Tibial artery (tissue), 4 donors: ENCODE measurements around the gene DPP10.

Source experiments
- DNase-seq, 2 donors: peaks; one replicate each; pipeline ENCODE4 v3.0.0-alpha.2; 2019
- H3K27ac ChIP-seq, 2 donors: fragments of 200-600 bp; sonication (generic) in 1 of 2; 1 replicate in 1 of 2; 2 replicates in 1 of 2; pipeline ENCODE4 v1.5.1; 2018 to 2019; ENCODE audit warnings: mild to moderate bottlenecking in 1 of 2
- H3K27me3 ChIP-seq, 2 donors: fragments of 200-600 bp; sonication (generic) in 1 of 2; one replicate each; pipeline versions ENCODE4 v1.5.1 to v1.6.0; 2016 to 2019
- H3K36me3 ChIP-seq, 3 donors: fragments of 200-600 bp; sonication (generic) in 2 of 3; one replicate each; pipeline ENCODE4 v1.5.1; 2016 to 2019; ENCODE audit warnings: mild to moderate bottlenecking in 2 of 3
- H3K4me1 ChIP-seq, 4 donors: fragments of 200-600 bp; sonication (generic) in 2 of 4; 1 replicate in 3 of 4; 2 replicates in 1 of 4; pipeline ENCODE4 v1.5.1; 2016 to 2019
- H3K4me3 ChIP-seq, 2 donors: fragments of 200-600 bp; sonication (generic) in 1 of 2; 1 replicate in 1 of 2; 2 replicates in 1 of 2; pipeline ENCODE4 v1.5.1; 2018 to 2019; ENCODE audit warnings: mild to moderate bottlenecking in 2 of 2
- H3K9me3 ChIP-seq, 3 donors: fragments of 200-600 bp; sonication (generic) in 1 of 3; one replicate each; pipeline ENCODE4 v1.5.1; 2016 to 2019
- intact Hi-C: fragments of 100-400 bp; cut with DNase I; formaldehyde crosslinking; loops from one replicate; pipeline ENCODE4 v1.15.0; 2023; ENCODE audit warnings: low total_unique reads
- TF ChIP-seq, protein P1 (sequence below), 2 experiments: fragments of 200-600 bp in 1 of 2; fragments of 450-650 bp in 1 of 2; IDR thresholded peaks; one replicate each; pipeline ENCODE4 v1.5.1; 2017 to 2019; ENCODE audit warnings: antibody characterized with exemption in 2 of 2, mild to moderate bottlenecking in 1 of 2, moderate library complexity in 1 of 2

Gene DPP10

DNA sequence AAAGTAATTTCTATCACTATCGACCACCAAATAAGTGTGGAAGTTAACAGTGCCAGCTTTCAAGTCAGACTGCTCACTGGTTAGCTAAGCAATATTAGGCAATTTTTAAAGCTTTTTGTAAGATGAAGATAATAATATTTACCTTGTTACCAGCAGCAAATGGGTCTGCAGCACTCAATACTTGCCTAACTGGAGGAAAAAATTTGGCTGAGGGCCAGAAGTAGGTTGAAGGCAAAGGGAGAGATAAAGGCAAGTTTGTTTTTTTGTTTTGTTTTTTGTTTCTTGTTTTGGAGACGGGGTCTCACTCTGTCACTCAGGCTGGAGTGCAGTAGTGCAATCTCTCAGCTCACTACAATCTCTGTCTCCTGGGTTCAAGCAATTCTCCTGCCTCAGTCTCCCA is 675.9 kb downstream of the DPP10 start:
- H3K27me3 ChIP-seq, result no peaks in the 10 kb centered on the region
- H3K9me3 ChIP-seq, result no peaks in the 10 kb centered on the region
- no peaks in the 10 kb centered on the region for H3K36me3 ChIP-seq
- DNase-seq, result no peak
- no peak overlapping the region for H3K27ac ChIP-seq
- intact Hi-C loops, result no loop called here
- TF ChIP-seq, protein P1, sequence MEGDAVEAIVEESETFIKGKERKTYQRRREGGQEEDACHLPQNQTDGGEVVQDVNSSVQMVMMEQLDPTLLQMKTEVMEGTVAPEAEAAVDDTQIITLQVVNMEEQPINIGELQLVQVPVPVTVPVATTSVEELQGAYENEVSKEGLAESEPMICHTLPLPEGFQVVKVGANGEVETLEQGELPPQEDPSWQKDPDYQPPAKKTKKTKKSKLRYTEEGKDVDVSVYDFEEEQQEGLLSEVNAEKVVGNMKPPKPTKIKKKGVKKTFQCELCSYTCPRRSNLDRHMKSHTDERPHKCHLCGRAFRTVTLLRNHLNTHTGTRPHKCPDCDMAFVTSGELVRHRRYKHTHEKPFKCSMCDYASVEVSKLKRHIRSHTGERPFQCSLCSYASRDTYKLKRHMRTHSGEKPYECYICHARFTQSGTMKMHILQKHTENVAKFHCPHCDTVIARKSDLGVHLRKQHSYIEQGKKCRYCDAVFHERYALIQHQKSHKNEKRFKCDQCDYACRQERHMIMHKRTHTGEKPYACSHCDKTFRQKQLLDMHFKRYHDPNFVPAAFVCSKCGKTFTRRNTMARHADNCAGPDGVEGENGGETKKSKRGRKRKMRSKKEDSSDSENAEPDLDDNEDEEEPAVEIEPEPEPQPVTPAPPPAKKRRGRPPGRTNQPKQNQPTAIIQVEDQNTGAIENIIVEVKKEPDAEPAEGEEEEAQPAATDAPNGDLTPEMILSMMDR (IDR thresholded peaks at IDR 0.05), result no peak
- no peak overlapping the region for H3K4me3 ChIP-seq
- H3K4me1 ChIP-seq, result no peaks in the 10 kb centered on the region

DNA sequence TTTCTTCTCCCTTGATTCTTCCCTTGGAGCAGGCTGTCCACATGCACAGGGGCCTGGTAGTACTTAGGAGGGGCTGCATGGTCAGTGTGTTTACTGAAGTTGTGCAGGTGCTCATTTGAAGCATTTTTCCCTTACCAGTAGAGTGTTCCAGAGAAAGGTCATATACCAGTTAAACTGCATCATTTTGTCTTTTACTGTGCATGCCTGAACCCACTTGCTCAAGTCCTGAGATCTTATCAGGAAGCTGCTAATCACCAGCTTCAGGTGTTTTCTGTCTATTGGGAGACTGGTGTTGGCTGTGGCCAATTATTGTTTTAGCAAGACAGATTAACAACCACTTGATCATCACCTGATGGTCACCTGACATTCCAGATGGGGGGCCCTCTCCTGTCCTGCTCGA is 676.6 kb downstream of the DPP10 start:
- no peak for DNase-seq
- Histone ChIP-seq H3K4me3 (no peak overlapping the region), H3K36me3 (no peaks in the 10 kb centered on the region), H3K4me1 (no peaks in the 10 kb centered on the region), H3K27me3 (no peaks in the 10 kb centered on the region), H3K9me3 (no peaks in the 10 kb centered on the region), H3K27ac (no peak overlapping the region)
- TF ChIP-seq, protein P1 (IDR thresholded peaks at IDR 0.05), result no peak
- intact Hi-C loops, result no loop called here

DNA sequence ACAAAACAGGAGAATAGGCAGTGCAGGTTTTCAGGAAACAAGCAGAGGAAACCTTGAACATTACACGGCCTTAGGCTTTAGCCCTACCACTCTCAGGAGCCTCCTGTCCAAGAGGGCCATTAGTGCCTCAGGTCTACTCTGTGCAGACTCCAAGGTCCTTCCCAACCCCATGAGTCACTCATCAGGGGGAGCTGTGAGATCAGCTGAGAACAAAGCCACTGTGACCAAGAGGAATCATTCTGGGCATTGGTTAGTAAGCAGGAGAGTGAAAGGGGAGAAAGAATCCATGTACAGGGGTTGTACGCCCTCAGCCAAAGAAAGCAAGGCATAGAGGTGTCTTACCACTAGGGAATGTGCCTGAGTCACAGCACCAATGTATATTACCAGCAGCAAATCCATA is 680.3 kb downstream of the DPP10 start:
- TF ChIP-seq, protein P1 (IDR thresholded peaks at IDR 0.05), result no peak
- Histone ChIP-seq H3K27ac (no peak overlapping the region), H3K27me3 (no peaks in the 10 kb centered on the region), H3K36me3 (no peaks in the 10 kb centered on the region), H3K9me3 (no peaks in the 10 kb centered on the region), H3K4me3 (no peak overlapping the region), H3K4me1 (no peaks in the 10 kb centered on the region)
- no peak for DNase-seq
- intact Hi-C loops, result no loop called here

DNA sequence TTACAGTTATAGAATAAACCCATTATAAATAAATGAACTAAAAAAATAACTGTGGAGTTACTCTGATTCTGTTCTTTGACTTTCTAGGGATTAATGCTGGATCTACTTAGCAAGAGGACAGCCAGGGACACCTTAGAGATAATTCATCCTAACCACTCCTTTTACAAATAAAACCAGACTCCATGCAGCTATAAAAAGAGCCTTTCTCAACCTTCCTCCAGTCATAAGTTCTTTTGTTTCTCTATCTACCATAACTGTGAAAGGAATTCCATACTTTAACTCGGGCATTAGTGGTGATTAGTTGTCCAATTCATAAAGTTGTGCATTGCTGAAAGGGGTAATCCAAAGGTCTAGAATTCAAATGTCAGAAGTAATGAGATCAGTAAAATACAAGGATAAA is 682.4 kb downstream of the DPP10 start:
- Histone ChIP-seq H3K9me3 (no peaks in the 10 kb centered on the region), H3K4me3 (no peak overlapping the region), H3K27ac (no peak overlapping the region), H3K27me3 (no peaks in the 10 kb centered on the region), H3K36me3 (no peaks in the 10 kb centered on the region), H3K4me1 (no peaks in the 10 kb centered on the region)
- TF ChIP-seq, protein P1 (IDR thresholded peaks at IDR 0.05), result no peak
- no peak for DNase-seq
- intact Hi-C loops, result no loop called here

DNA sequence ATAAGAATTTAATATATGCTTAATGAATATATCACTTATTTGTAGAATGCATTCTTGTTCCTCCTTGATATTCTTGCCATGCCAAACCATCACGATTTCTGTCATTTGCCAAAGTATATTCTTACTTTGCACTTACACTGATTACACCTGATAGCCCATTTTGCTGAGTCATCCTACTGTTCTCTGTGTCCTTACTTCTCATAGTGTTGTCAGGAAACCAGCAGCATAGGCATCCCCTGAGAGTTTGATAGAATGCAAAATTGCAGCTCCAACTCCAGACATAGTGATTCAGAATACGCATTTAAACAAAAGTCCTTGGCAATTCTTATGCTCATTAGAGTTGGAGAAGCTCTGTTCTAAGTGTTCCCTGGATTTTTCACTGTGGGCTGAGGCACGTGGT is 687.1 kb downstream of the DPP10 start:
- Histone ChIP-seq H3K36me3 (no peaks in the 10 kb centered on the region), H3K27ac (no peak overlapping the region), H3K4me3 (no peak overlapping the region), H3K4me1 (no peaks in the 10 kb centered on the region), H3K27me3 (no peaks in the 10 kb centered on the region), H3K9me3 (no peaks in the 10 kb centered on the region)
- TF ChIP-seq, protein P1 (IDR thresholded peaks at IDR 0.05), result no peak
- no peak for DNase-seq
- intact Hi-C loops, result no loop called here

DNA sequence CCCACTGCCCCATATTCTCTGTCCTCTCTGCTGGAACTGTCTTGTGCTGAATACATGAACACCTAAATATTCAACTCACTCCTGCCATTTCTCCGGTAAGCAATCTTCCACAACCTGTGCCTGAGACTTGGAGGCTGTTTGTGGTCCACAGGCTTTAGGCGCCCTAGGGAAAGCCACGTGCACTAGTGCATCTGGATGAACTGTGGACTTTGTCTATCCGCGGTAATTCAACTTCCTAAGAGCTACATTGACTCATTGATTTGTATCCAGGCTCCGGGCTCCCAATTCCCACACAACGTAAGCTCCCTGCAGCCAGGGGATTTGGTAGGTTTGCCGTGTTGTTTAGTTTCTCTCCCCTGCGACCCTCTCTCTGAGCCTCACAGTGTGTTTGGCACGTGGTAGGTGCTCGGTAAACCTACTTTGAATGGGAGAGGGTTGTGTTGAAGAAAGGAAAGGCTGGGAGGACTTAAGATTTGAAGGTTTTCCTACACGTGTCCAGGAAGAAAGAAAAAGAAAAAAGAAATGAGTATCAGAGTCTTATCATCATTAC is 718.2 kb downstream of the DPP10 start:
- H3K36me3 ChIP-seq, result no peaks in the 10 kb centered on the region
- H3K4me1 ChIP-seq, result peaks cover 0 to 16% (median 9%) of the 10 kb centered on the region in 4 donors
- intact Hi-C loops, result no loop called here
- peaks cover 0 to 30% of the 10 kb centered on the region in 2 donors for H3K27me3 ChIP-seq
- TF ChIP-seq, protein P1 (IDR thresholded peaks at IDR 0.05), result no peak
- no peak overlapping the region for H3K27ac ChIP-seq
- no peak for DNase-seq
- H3K9me3 ChIP-seq, result no peaks in the 10 kb centered on the region
- no peak overlapping the region for H3K4me3 ChIP-seq
